GM20000 (cell line): ENCODE results near the gene DCUN1D3.

Source experiments
- DNase-seq: peaks from one replicate; pipeline ENCODE4 v3.0.0; 2012; ENCODE audit warnings: low spot score
- TF ChIP-seq, protein P1 (sequence below): IDR thresholded peaks from 2 replicates; pipeline ENCODE4 v1.5.1; 2012; ENCODE audit warnings: mild to moderate bottlenecking, control low read depth; ENCODE audit errors: extremely low read depth, missing control alignments

The DCUN1D3 gene

DNA sequence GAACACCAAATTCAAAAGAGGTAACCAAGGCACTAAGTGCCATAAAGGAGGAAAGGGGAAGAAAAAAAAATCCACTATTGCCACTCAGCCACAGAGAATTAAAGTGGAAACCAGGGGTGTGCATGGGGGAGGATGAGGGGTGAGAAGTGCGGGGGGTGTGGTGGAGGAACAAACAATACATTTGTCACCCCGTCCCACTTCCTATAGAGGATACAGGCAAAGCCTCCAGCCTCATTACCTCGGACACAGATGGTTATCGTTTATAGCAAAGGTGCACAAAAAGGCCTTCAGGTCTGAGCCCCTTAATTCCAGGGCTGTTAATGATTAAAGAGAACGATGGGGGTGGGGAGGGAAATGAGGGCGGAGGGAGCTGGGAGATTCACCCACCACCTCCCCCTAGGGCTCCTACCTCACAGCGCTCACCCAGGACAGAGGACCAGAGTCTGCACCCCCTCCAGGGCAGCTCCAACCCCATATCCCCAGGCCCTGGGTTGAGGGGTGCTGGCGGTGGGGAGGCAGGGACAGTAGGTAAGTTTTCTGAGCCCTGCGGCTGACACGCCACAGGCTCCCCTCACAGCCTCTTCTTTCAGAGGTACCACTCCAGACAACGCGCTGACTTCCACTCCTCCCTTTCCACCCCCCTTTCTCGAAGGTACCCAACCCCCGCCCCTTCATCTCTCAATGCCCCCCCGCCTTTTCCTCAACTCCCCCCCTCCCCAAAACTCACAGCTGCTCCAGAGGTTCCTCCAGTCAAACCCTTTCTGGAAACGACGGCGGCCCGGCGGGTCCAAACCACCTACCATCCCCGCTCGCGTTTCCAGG lies 470 bp downstream of the DCUN1D3 start:
- peak; percentile 50 for DNase-seq
- TF ChIP-seq, protein P1, sequence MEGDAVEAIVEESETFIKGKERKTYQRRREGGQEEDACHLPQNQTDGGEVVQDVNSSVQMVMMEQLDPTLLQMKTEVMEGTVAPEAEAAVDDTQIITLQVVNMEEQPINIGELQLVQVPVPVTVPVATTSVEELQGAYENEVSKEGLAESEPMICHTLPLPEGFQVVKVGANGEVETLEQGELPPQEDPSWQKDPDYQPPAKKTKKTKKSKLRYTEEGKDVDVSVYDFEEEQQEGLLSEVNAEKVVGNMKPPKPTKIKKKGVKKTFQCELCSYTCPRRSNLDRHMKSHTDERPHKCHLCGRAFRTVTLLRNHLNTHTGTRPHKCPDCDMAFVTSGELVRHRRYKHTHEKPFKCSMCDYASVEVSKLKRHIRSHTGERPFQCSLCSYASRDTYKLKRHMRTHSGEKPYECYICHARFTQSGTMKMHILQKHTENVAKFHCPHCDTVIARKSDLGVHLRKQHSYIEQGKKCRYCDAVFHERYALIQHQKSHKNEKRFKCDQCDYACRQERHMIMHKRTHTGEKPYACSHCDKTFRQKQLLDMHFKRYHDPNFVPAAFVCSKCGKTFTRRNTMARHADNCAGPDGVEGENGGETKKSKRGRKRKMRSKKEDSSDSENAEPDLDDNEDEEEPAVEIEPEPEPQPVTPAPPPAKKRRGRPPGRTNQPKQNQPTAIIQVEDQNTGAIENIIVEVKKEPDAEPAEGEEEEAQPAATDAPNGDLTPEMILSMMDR, result no peak

DNA sequence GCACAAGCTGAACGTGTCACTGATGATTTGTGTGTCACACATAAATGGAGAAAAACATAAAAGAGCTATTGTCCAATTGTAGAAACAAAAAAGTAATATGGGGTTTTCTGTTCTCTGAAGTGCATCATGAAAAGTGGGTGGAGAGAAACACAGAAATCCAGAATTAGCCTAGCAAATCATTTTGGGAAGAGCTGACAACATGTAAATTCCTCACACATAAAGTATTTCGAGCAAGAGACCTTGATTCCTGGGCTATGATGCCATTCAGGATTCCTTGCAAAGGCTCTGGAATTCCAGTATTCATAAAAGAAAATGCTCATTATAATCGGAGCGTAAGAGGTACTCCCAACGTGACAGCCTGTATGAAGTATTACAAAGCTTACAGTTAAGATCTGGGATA lies 1.1 kb downstream of the DCUN1D3 start:
- TF ChIP-seq, protein P1, result no peak
- no peak for DNase-seq

DNA sequence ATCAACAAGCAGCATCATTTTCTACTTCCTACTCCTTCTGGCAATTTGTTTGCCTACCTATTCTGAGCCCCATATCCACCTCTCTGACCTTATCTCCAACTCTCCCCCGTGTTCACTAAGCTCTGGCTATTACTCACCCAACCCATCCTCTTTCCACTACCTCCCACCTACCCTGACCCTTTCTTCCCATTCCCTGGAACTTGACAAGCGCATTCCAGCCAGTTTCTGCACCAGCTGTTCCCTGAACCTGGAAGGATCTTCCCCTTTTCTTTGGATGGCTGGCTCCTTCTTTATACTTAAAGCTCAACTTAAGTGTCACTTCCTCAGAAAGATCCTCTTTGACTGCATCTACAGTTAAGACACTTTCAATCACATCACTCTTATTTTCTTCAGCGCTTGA lies 2.2 kb downstream of the DCUN1D3 start:
- TF ChIP-seq, protein P1, result no peak
- no peak for DNase-seq

DNA sequence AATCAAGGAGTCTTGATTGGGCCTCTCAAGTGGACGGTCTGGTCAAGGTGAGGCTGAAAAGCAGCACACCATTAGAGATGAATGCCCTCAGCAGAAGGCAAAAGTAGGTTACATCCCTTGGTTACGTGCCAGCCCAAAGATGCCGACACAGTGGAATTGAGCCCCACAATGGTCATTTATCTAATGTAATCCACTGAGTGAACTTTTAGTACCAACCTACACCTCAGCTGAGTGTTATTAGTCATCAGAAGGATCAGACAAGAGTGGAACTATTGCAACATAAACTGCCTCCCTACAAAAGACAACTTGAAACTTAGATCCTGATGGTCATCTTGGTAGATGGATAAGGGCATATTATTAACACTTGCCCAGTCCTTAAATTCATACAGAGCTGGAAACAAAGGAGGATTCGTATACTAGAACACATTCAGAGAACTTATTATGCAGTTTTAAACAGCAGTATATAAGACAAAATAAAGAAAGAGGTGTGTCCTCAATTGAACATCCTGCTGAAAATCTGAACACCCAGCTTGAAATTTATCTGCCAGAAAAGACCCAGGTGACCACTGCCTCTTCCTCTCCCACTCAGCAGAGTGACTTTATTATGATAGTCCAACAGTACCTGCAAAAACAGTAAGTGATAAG lies 2.8 kb downstream of the DCUN1D3 start:
- no peak for DNase-seq
- TF ChIP-seq, protein P1, result no peak

DNA sequence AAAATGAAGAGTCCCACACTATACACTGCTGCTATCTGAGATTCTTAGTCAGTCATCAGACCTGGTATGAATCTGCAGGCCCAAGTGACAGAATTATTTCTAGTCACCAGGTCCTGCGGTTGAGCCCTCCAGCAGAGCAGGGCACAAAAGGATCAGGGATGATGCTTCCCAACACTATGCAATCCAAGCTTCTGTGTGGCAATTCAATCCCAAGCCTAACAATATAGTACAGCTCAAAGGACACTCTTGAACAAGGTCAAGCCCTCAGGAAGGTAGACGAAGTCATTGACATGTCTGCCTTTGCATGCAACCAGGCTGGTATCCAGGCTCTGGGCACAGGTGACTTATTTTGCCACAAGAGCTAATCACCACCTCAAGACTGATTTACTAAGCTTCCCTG lies 5.8 kb downstream of the DCUN1D3 start:
- no peak for DNase-seq

DNA sequence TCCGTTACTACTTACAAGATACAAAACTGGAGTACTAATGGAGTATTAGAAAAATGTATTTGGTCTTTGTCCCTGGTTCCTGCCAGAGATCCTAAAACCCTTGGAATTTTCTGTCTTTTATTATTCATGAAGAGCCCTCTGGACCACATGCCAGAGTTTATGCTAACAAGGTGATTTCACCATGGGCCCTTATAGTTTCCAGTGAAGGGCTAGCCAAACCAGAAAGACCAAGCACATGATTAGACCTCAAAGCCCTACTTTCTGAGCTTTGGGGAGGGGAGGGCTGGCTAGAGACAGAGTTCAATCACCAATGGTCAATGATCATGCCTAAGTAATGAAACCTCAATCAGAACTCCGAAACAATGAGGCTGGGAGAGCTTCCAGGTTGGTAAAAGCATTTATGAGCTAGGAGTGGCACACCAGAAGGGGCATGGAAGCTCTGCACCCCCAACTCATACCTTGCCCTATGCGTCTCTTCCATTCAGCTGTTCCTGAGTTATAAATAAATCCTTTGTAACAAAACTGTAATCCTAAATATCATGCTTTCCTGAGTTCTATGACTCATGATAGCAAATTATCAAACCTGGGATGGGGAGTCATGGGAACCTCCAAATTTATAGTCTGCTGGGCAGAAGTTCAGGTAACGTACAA lies 10.4 kb downstream of the DCUN1D3 start:
- no peak for DNase-seq
- TF ChIP-seq, protein P1, result no peak

More for the DNA sequence above, 5.8 kb downstream of the DCUN1D3 start:
- TF ChIP-seq, protein P1, result no peak

DNA sequence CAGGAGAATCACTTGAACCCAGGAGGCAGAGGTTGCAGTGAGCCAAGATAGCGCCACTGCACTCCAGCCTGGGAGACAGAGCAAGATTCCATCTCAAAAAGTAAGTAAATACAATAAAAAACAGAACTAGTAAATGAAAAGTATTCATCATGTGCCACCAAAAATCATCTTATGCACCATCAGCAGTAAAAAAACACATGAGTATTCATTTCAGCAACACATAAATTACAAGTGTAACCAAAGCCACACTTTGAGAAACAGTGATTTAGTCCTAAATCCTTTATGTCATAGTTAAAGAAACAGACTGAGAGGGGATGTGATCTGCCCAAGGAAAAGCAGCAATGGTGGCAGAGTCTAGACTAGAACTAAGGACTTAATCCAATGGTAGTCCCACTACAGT lies 13.0 kb downstream of the DCUN1D3 start:
- TF ChIP-seq, protein P1, result no peak
- no peak for DNase-seq
